Cardiac fibroblast (primary cell): ENCODE measurements around the gene PDE4D.
A peak's percentile ranks its signal among the peaks of the same experiment; 100 is the strongest.

Experiments
- DNase-seq, 2 donors: peaks; one replicate each; pipeline versions ENCODE4 v3.0.0 to v3.0.0-alpha.2; 2010; ENCODE audit warnings: low read depth in 2 of 2
- H3K4me3 ChIP-seq, 2 donors: replicated peaks in 1 of 2; 1 replicate in 1 of 2; 2 replicates in 1 of 2; pipeline ENCODE4 v1.5.1; 2011; ENCODE audit warnings: low read depth in 2 of 2, low read length in 2 of 2, mild to moderate bottlenecking in 2 of 2, moderate library complexity in 1 of 2
- CTCF ChIP-seq: IDR thresholded peaks from one replicate; pipeline ENCODE4 v1.5.1; 2011; ENCODE audit warnings: low read depth, mild to moderate bottlenecking, low read length, inconsistent platforms

PDE4D gene

GRCh38 chr5:59287884-59288283 lies 605.6 kb downstream of the PDE4D start:
- no peak overlapping the region for H3K4me3 ChIP-seq
- TF ChIP-seq CTCF = no peak
- no peak for DNase-seq

DNA sequence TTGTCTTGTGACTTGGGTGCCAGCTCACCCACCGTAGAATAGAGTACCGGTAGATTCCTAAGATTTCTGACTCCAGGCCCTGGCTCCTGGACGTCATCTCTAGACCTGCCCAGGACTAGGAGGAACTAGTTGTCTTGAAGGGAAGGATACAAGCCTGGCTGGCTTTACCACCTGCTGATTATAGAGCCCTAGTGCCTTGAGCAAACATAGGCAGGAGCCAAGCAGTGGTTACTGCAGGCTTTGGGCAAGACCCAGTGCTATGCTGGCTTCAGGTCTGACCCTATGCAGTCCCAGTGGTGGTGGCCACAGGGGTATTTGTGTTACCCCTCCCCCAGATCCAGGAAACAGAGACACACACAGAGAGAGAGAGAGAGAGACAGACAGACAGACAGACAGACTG lies 606.2 kb downstream of the PDE4D start:
- H3K4me3 ChIP-seq = no peak overlapping the region
- no peak for TF ChIP-seq CTCF
- no peak for DNase-seq

DNA sequence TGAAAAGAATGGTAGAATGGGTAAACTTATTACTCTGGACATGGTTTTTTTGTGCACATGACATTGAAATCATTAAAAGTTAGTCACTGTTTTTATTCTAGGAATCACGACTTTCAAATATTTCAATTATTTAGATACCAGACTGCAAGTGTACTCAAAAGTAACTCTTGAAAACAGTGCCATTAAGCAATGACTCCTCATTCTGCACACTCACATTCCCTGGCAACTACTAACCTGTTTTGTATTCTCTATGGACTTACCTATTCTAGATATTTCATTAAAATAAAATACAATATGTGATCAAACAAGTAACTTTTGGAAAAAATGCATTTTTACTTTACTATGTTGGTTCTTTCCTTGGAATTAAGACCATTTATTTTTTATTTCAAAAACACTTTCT lies 607.0 kb downstream of the PDE4D start:
- H3K4me3 ChIP-seq = no peak overlapping the region
- DNase-seq = no peak
- TF ChIP-seq CTCF = no peak

DNA sequence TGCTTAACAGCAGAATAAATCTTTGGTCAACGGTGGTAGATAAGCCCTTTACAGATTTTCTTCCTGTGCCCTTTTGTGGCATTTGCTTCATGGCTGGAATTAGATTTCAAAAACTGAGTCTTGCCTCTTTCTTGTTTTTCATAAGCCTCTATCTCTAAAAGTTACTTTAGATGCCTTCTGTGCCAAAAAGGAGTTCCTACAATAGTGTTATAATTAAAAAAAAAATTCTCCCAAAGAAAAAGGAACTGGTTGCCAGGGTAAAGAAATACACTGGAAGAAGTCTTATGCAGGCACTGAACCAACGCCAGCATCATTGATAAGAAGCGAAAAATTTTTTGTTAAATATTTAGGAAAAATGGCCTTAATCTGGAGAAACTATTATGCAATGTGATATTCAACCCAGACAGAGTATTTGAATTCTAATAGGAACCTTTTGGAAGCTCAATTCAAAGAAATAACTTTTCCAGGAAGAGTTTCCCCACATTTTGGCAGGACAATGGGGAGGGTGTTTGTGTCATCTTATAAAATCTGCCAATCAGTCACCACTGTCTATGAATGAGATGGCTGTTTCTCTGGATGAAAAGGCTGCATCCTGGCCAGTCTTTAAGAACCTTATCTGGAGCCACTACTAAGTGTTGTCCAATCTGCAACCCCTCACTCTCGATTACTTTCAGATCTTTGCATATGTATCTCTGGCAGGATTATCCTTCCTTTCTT lies 608.1 kb downstream of the PDE4D start:
- DNase-seq = no peak
- no peak for TF ChIP-seq CTCF
- no peak overlapping the region for H3K4me3 ChIP-seq

DNA sequence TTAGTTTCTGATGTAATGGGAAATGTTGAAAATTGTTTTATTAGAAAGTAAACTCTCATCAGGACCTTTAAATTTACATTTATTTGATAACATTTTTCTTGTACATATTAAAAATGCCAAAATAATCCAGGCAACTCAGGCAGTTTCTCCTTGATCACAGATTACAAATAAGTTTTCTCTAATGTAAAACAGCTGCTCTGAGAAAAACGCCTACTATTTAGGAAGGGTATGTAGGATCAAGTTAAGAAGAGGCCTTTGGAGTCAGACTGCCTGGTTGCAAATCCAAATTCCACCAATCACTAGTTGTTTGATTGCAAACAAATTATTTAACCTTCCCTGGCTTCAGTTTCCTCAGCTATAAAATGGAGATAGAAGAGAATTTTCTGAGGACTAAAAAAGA lies 610.8 kb downstream of the PDE4D start:
- H3K4me3 ChIP-seq = no peak overlapping the region
- TF ChIP-seq CTCF = no peak
- no peak for DNase-seq

DNA sequence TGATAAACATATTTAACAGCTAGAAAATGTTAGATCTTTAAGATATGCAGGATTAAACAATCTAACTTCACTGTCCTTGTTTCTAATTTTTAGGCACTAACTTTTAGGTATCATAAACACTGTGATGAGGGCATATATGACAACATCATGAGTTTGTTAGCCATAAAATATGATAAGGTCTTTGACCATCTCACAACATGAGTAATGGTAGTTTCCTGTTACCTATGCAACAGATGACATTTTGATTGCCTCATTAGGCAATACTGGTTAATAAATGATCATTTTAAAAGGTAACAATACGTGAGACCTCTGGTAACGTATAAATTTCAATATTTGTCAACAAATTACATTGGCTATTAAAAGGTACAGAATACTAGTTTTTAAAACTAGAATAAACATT lies 613.5 kb downstream of the PDE4D start:
- TF ChIP-seq CTCF = no peak
- no peak overlapping the region for H3K4me3 ChIP-seq
- DNase-seq = no peak

- H3K4me3 ChIP-seq = no peak overlapping the region
- peak; percentile 14 to 16 for DNase-seq
- TF ChIP-seq CTCF = no peak
Measured at GRCh38 chr5:59276917-59277372, 616.6 kb downstream of the PDE4D start.
